Measurements from ENCODE around the gene SYCN. TPM values are rescaled to one million over a fixed set of nuclear protein-coding genes. Genes with fewer than 3 reads are reported as not detected.

SYCN gene
- total and polyA plus RNA-seq, 2 of the 8 experiments (the other 6 are each of a cell fraction or from before 2014, with no cell fraction given): not detected

- H4K91ac ChIP-seq (replicated peaks; ENCODE audit: insufficient read length, low read length): peak overlapping the region; percentile 23
- H3K27me3 ChIP-seq (replicated peaks in 1 of 4; ENCODE audit: control insufficient read depth in 3 of 4, extremely low read depth in 1 of 4, insufficient read depth in 3 of 4, low read length in 3 of 4): no peaks in the 10 kb centered on the region
- H4K20me1 ChIP-seq (replicated peaks in 1 of 2; ENCODE audit: control insufficient read depth in 1 of 2, insufficient read depth in 2 of 2, low read length in 2 of 2): no peaks in the 10 kb centered on the region
- no peak overlapping the region for H2BK12ac ChIP-seq (ENCODE audit: low read depth, low read length)
- H2AK5ac ChIP-seq (ENCODE audit: low read depth, low read length): no peak overlapping the region
- DNase-seq (ENCODE audit: low read depth in 1 of 2, low spot score in 2 of 2) (no peak), FAIRE-seq (no peak)
- no peak overlapping the region for H4K5ac ChIP-seq (ENCODE audit: insufficient read length, low read depth, low read length)
- H3K79me2 ChIP-seq (ENCODE audit: control insufficient read depth in 1 of 2, insufficient read depth in 2 of 2, low read length in 2 of 2): no peaks in the 10 kb centered on the region
- no peak overlapping the region for H3K18ac ChIP-seq (ENCODE audit: extremely low read depth, low read length)
- CTCF ChIA-PET (ENCODE audit: partially characterized antibody): interaction anchor here (0.6 to 3.7 kb wide), 20 partner anchors 8 to 239 kb away, joined by 3 to 33 read pairs (median 4); partner anchors contain the start of gene NCCRP1
- H3K27ac ChIP-seq (ENCODE audit: low read depth, low read length): no peak overlapping the region
- no peak overlapping the region for H3K9ac ChIP-seq (replicated peaks in 1 of 4; ENCODE audit: extremely low read depth in 1 of 4, low read depth in 3 of 4, low read length in 3 of 4)
- 64% methylated on average over 8 of the region's 8 CpGs; no CpG with 5 or more reads in 1 of the 2 experiments for WGBS, 2 experiments (ENCODE audit: extremely low coverage in 1 of 2, insufficient coverage in 1 of 2, insufficient read length in 1 of 2, insufficient replicate concordance in 2 of 2, low coverage in 1 of 2, low lambda C conversion rate in 2 of 2, missing lambda C conversion rate in 1 of 2)
- TF ChIP-seq CHD2 (IDR thresholded peaks at IDR 0.05; ENCODE audit: low read length) (no peak), KDM5A (IDR thresholded peaks at IDR 0.05; ENCODE audit: low read length) (no peak)
- no peak overlapping the region for H2BK120ac ChIP-seq (replicated peaks; ENCODE audit: low read depth, low read length)
- no peaks in the 10 kb centered on the region for H3K79me1 ChIP-seq (ENCODE audit: low read depth, low read length)
- POLR2A ChIA-PET (ENCODE audit: partially characterized antibody): interaction anchor here (1.3 to 1.8 kb wide), 2 partner anchors 9 to 37 kb away, joined by 3 to 6 read pairs; partner anchors contain the start of gene NCCRP1
- no peak overlapping the region for H2BK20ac ChIP-seq (ENCODE audit: low read length)
- H2AFZ ChIP-seq (ENCODE audit: low read length): peak overlapping the region; percentile 37; the same call in 1 of the 2 replicates
- no peaks in the 10 kb centered on the region for H3K9me3 ChIP-seq (ENCODE audit: insufficient read depth in 2 of 2, low read depth in 1 of 2, low read length in 1 of 2)
- H3K14ac ChIP-seq (ENCODE audit: insufficient read length): no peak overlapping the region
- no peak overlapping the region for H3K4me2 ChIP-seq (ENCODE audit: insufficient read depth in 1 of 2, low read depth in 2 of 2, low read length in 2 of 2)
- H3K23ac ChIP-seq (ENCODE audit: insufficient read length): no peak overlapping the region
- no peak overlapping the region for H3K56ac ChIP-seq (replicated peaks; ENCODE audit: insufficient read length, low read depth, low read length)
- H3K4me3 ChIP-seq (ENCODE audit: extremely low read depth in 1 of 4, insufficient read depth in 2 of 4, low read depth in 3 of 4, low read length in 4 of 4): no peak overlapping the region
- H3K4me1 ChIP-seq (replicated peaks in 1 of 4; ENCODE audit: control insufficient read depth in 3 of 4, insufficient read depth in 4 of 4, low read length in 3 of 4): peaks cover 0 to 3% (median under 1%) of the 10 kb centered on the region in 4 experiments; a peak in 2 of 7 replicates
- no peaks in the 10 kb centered on the region for H3K23me2 ChIP-seq (ENCODE audit: low read depth, low read length)
- H2BK5ac ChIP-seq (ENCODE audit: low read depth, low read length): no peak overlapping the region
- no peaks in the 10 kb centered on the region for H3K36me3 ChIP-seq (ENCODE audit: control insufficient read depth in 2 of 4, insufficient read depth in 4 of 4, low read length in 3 of 4)
- H3K4ac ChIP-seq (replicated peaks; ENCODE audit: insufficient read length, low read depth, low read length): no peak overlapping the region
- H2BK15ac ChIP-seq (ENCODE audit: low read length): no peak overlapping the region; the same call in 1 of the 2 replicates
- peak overlapping the region; percentile 31 for H4K8ac ChIP-seq (ENCODE audit: extremely low read depth, insufficient read depth, low read length)
Measured at GRCh38 chr19:39187552-39187943, 16.5 kb downstream of the SYCN start.

All from H1 (cell line).